Activated B cell treated with CpG ODN at 0.5 μM for 24 hours (primary cell): ENCODE measurements around the gene PRKCE. TPM values are rescaled to one million over a fixed set of nuclear protein-coding genes. Genes with fewer than 3 reads are reported as not detected.
"Not testable (repeated sequence)": the region's sequence is repeated elsewhere in the genome, so short reads cannot be mapped to it uniquely, and the experiment has no call there.

Experiments
- ATAC-seq: fragments of 200-7000 bp; cut with Tn5 transposase; one replicate; pipeline ENCODE4 v1.10.0; 2021; ENCODE audit warnings: low read depth, mild to moderate bottlenecking, moderate library complexity
- CTCF ChIA-PET: fragments of 350-600 bp; sonication (Branson Sonifier 250); formaldehyde crosslinking; loops from one replicate; lab custom pipeline; 2021; ENCODE audit warnings: antibody characterized with exemption; lab: Charles Lee
- POLR2A ChIA-PET: fragments of 350-600 bp; sonication (Branson Sonifier 250); formaldehyde crosslinking; loops from one replicate; lab custom pipeline; 2021; ENCODE audit warnings: antibody characterized with exemption; lab: Charles Lee
- DNase-seq: peaks from one replicate; pipeline ENCODE4 v3.0.0; 2022
- H3K27ac Mint-ChIP-seq: one replicate; pipeline ENCODE4 v1.8.0; 2020; ENCODE audit warnings: mixed read lengths
- H3K27me3 Mint-ChIP-seq: one replicate; pipeline ENCODE4 v1.8.0; 2021; ENCODE audit warnings: mixed read lengths
- H3K36me3 Mint-ChIP-seq: one replicate; pipeline ENCODE4 v1.8.0; 2021; ENCODE audit warnings: low read depth, mixed read lengths
- H3K4me1 Mint-ChIP-seq: one replicate; pipeline ENCODE4 v1.8.0; 2021; ENCODE audit warnings: mixed read lengths
- H3K4me3 Mint-ChIP-seq: one replicate; pipeline ENCODE4 v1.8.0; 2020; ENCODE audit warnings: mild to moderate bottlenecking, mixed read lengths
- H3K9me3 Mint-ChIP-seq: one replicate; pipeline ENCODE4 v1.8.0; 2020; ENCODE audit warnings: mixed read lengths
- CTCF ChIP-seq: fragments of 200-600 bp; IDR thresholded peaks from one replicate; pipeline ENCODE4 v1.8.0; 2022; ENCODE audit warnings: antibody characterized with exemption, mild to moderate bottlenecking
- intact Hi-C: fragments of 100-400 bp; cut with micrococcal nuclease; formaldehyde crosslinking; loops from one replicate; pipeline ENCODE4 v1.15.1; 2024
- total RNA-seq: library from RNA; stranded (reverse); gene quantifications from 2 replicates; pipeline ENCODE4 v1.2.3, GENCODE V29; 2022

Gene PRKCE
- total RNA-seq, 1 donor from 2014 or later = 53.8 TPM

GRCh38 chr2:46216213-46216612, 564.7 kb downstream of the PRKCE start:
- no peaks in the 10 kb centered on the region for H3K36me3 Mint-ChIP-seq
- peaks cover 31% of the 10 kb centered on the region for H3K9me3 Mint-ChIP-seq
- no peak overlapping the region for H3K27ac Mint-ChIP-seq
- intact Hi-C loops = no loop called here
- ATAC-seq = no peak
- no peak for DNase-seq
- no peak for TF ChIP-seq CTCF
- CTCF ChIA-PET = no interaction called here
- no peak overlapping the region for H3K4me3 Mint-ChIP-seq
- no peaks in the 10 kb centered on the region for H3K4me1 Mint-ChIP-seq
- H3K27me3 Mint-ChIP-seq = peaks cover 31% of the 10 kb centered on the region
- POLR2A ChIA-PET = no interaction called here

- H3K27ac Mint-ChIP-seq, intact Hi-C loops, CTCF ChIA-PET: not testable (repeated sequence)
These were observed 572.0 kb downstream of the PRKCE start for GRCh38 chr2:46223514-46223913.

GRCh38 chr2:46225150-46225625, 573.7 kb downstream of the PRKCE start:
- Mint-ChIP-seq H3K27ac (no peak overlapping the region), H3K4me1 (peaks cover 9% of the 10 kb centered on the region), H3K4me3 (no peak overlapping the region), H3K36me3 (no peaks in the 10 kb centered on the region), H3K9me3 (no peaks in the 10 kb centered on the region), H3K27me3 (peaks cover 34% of the 10 kb centered on the region)
- TF ChIP-seq CTCF = no peak
- ChIA-PET POLR2A (no interaction called here), CTCF (no interaction called here)
- DNase-seq = no peak
- no peak for ATAC-seq
- intact Hi-C loops = no loop called here

More at GRCh38 chr2:46223514-46223913, 572.0 kb downstream of the PRKCE start:
- ATAC-seq, H3K9me3 Mint-ChIP-seq, H3K36me3 Mint-ChIP-seq, DNase-seq, POLR2A ChIA-PET, H3K4me3 Mint-ChIP-seq, H3K4me1 Mint-ChIP-seq: not testable (repeated sequence)
- peaks cover 43% of the 10 kb centered on the region for H3K27me3 Mint-ChIP-seq

- Mint-ChIP-seq H3K4me1 (peaks cover 9% of the 10 kb centered on the region), H3K27me3 (peaks cover 29% of the 10 kb centered on the region), H3K36me3 (no peaks in the 10 kb centered on the region), H3K9me3 (no peaks in the 10 kb centered on the region), H3K27ac (no peak overlapping the region), H3K4me3 (no peak overlapping the region)
- ATAC-seq (no peak), DNase-seq (no peak)
- TF ChIP-seq CTCF = no peak
- ChIA-PET CTCF (no interaction called here), POLR2A (no interaction called here)
- intact Hi-C loops = no loop called here
These were observed 574.3 kb downstream of the PRKCE start for GRCh38 chr2:46225730-46226129.

GRCh38 chr2:46226620-46227019, 575.1 kb downstream of the PRKCE start:
- intact Hi-C loops = no loop called here
- DNase-seq = no peak
- Mint-ChIP-seq H3K4me1 (peaks cover 9% of the 10 kb centered on the region), H3K27ac (no peak overlapping the region), H3K9me3 (no peaks in the 10 kb centered on the region), H3K36me3 (no peaks in the 10 kb centered on the region), H3K27me3 (peaks cover 24% of the 10 kb centered on the region), H3K4me3 (no peak overlapping the region)
- CTCF ChIA-PET = no interaction called here
- POLR2A ChIA-PET = no interaction called here
- no peak for ATAC-seq
- no peak for TF ChIP-seq CTCF

- Mint-ChIP-seq H3K27ac (no peak overlapping the region), H3K4me1 (peaks cover 9% of the 10 kb centered on the region), H3K36me3 (no peaks in the 10 kb centered on the region), H3K4me3 (no peak overlapping the region), H3K27me3 (peaks cover 21% of the 10 kb centered on the region), H3K9me3 (no peaks in the 10 kb centered on the region)
- no peak for TF ChIP-seq CTCF
- ATAC-seq = no peak
- intact Hi-C loops = no loop called here
- no peak for DNase-seq
- ChIA-PET POLR2A (no interaction called here), CTCF (no interaction called here)
These were observed 575.5 kb downstream of the PRKCE start for GRCh38 chr2:46227022-46227421.
